Transverse colon (tissue), 4 donors: ENCODE results near the gene LMCD1. TPM values are rescaled to one million over a fixed set of nuclear protein-coding genes. Genes with fewer than 3 reads are reported as not detected.

Source experiments
- DNase-seq: peaks from one replicate; pipeline ENCODE4 v3.0.0-alpha.2; 2019
- H3K27ac ChIP-seq, 4 donors: fragments of 200-600 bp; sonication (generic); 2 replicates each; pipeline ENCODE4 v1.5.1; 2016 to 2018; ENCODE audit warnings: inconsistent platforms in 4 of 4
- H3K27me3 ChIP-seq: fragments of 200-600 bp; sonication (generic); 2 replicates; pipeline ENCODE4 v1.5.1; 2017; ENCODE audit warnings: inconsistent platforms
- H3K36me3 ChIP-seq, 4 donors: fragments of 200-600 bp; sonication (generic); 2 replicates each; pipeline ENCODE4 v1.5.1; 2017 to 2019; ENCODE audit warnings: inconsistent platforms in 4 of 4
- H3K4me1 ChIP-seq, 4 donors: fragments of 200-600 bp; sonication (generic); 2 replicates each; pipeline ENCODE4 v1.5.1; 2017 to 2020; ENCODE audit warnings: inconsistent platforms in 4 of 4
- H3K4me3 ChIP-seq, 4 donors: fragments of 200-600 bp; sonication (generic); 1 replicate in 1 of 4; 2 replicates in 3 of 4; pipeline versions ENCODE4 v1.5.1 to v1.6.1; 2017 to 2019; ENCODE audit warnings: inconsistent platforms in 4 of 4
- H3K9me3 ChIP-seq, 2 donors: fragments of 200-600 bp; sonication (generic); 2 replicates each; pipeline ENCODE4 v1.5.1; 2017 to 2019; ENCODE audit warnings: inconsistent platforms in 2 of 2
- EP300 ChIP-seq: sonication (generic); formaldehyde crosslinking; IDR thresholded peaks from one replicate; pipeline ENCODE4 v1.6.1; 2017; ENCODE audit warnings: antibody characterized with exemption, low read depth
- POLR2A ChIP-seq: fragments of 450-650 bp; IDR thresholded peaks from one replicate; pipeline ENCODE4 v1.6.1; 2016; ENCODE audit warnings: antibody characterized with exemption, mild to moderate bottlenecking, moderate library complexity
- POLR2AphosphoS5 ChIP-seq, 3 donors: sonication (generic); formaldehyde crosslinking; IDR thresholded peaks; one replicate each; pipeline ENCODE4 v1.6.1; 2016; ENCODE audit warnings: antibody characterized with exemption in 3 of 3
- WGBS, 2 donors: methylation state at CpG; one replicate each; pipeline ENCODE4 v1.1.5; 2018; ENCODE audit warnings: low coverage in 1 of 2; 5-methylcytosine and 5-hydroxymethylcytosine counted together
- in situ Hi-C, 4 donors: fragments of 200-750 bp; cut with MboI; loops; one replicate each; pipeline versions ENCODE4 v1.15.0 to v1.15.1; 2017; ENCODE audit warnings: low sequenced_read_pairs in 3 of 4, low pct_ligation_motif_present in 1 of 4, low pct_unique_long_range_greater_than_20kb in 1 of 4
- intact Hi-C: fragments of 100-400 bp; cut with DNase I; formaldehyde crosslinking; loops from one replicate; pipeline ENCODE4 v1.15.1; 2023; ENCODE audit warnings: low total_unique reads
- total RNA-seq, 4 donors: library from RNA; depleted of rRNA; stranded (reverse); fragments of >200 nt; gene quantifications; one replicate each; pipeline ENCODE4 v1.1.0, GENCODE V29; 2016
- TF ChIP-seq, protein P1 (sequence below), 5 experiments: fragments of 200-600 bp in 3 of 5; fragments of 450-650 bp in 2 of 5; sonication (generic) in 3 of 5; IDR thresholded peaks; 1 replicate in 2 of 5; 2 replicates in 3 of 5; pipeline ENCODE4 v1.5.1; 2016 to 2017; ENCODE audit warnings: antibody characterized with exemption in 5 of 5, inconsistent platforms in 3 of 5, mild to moderate bottlenecking in 2 of 5, moderate library complexity in 1 of 5

LMCD1 gene
- total RNA-seq, 4 donors from 2014 or later, result 6.7 to 26.6 (median 9.6) TPM

DNA sequence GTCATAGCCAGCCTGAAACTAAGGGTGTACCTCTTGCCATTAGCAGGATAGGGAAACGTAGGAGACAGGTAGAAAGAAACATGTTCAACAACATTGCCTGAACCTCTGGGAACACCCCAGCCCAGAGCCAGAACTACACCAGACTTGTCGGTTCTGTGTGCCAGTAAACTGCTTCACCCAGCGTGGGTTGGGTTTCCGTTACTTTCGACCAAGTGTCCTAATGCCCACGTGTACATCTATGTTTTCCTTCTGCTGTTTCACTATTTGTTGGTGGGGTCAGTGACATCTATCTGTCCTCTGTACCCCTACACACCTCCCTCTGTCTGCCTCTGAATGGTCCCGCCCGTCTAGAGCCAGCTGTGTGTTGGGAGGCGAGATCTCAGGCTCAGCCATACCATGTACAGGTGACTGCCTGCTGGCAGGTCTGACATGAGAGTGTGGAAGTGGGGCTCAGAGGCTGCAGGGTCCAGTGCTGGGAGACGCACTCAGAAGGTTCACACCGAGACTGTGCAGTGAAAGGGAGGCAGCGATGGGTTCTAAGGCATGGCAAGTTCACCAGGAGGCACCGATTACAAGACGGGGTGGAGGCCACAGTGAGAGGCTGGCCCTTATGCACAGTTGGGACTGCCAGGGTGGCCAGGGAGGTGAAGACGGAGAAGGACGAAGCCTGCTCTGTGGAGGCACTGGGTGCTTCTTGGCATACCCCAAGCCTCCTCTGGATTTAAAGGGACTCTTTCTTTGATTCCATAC is 106.6 kb downstream of the LMCD1 start:
- intact Hi-C loops (no loop called here), in situ Hi-C loops (loop anchor here in 1 of 4 donors (25.0 kb wide), 1 partner anchor 171 kb away; no protein-coding TSS in a partner anchor)
- H3K27me3 ChIP-seq, result no peaks in the 10 kb centered on the region
- DNase-seq, result no peak
- H3K4me1 ChIP-seq, result peaks cover 0 to 3% (median 0%) of the 10 kb centered on the region in 4 donors
- no peak overlapping the region for H3K4me3 ChIP-seq
- no peaks in the 10 kb centered on the region for H3K36me3 ChIP-seq
- WGBS, 2 donors, result 90 to 91% methylated on average over 2 to 16 of the region's 16 CpGs
- TF ChIP-seq EP300 (no peak), POLR2AphosphoS5 (IDR thresholded peaks at IDR 0.05) (no peak), POLR2A (no peak)
- TF ChIP-seq, protein P1, sequence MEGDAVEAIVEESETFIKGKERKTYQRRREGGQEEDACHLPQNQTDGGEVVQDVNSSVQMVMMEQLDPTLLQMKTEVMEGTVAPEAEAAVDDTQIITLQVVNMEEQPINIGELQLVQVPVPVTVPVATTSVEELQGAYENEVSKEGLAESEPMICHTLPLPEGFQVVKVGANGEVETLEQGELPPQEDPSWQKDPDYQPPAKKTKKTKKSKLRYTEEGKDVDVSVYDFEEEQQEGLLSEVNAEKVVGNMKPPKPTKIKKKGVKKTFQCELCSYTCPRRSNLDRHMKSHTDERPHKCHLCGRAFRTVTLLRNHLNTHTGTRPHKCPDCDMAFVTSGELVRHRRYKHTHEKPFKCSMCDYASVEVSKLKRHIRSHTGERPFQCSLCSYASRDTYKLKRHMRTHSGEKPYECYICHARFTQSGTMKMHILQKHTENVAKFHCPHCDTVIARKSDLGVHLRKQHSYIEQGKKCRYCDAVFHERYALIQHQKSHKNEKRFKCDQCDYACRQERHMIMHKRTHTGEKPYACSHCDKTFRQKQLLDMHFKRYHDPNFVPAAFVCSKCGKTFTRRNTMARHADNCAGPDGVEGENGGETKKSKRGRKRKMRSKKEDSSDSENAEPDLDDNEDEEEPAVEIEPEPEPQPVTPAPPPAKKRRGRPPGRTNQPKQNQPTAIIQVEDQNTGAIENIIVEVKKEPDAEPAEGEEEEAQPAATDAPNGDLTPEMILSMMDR (IDR thresholded peaks at IDR 0.05), result no peak
- H3K27ac ChIP-seq, result no peak overlapping the region
- H3K9me3 ChIP-seq, result no peaks in the 10 kb centered on the region

DNA sequence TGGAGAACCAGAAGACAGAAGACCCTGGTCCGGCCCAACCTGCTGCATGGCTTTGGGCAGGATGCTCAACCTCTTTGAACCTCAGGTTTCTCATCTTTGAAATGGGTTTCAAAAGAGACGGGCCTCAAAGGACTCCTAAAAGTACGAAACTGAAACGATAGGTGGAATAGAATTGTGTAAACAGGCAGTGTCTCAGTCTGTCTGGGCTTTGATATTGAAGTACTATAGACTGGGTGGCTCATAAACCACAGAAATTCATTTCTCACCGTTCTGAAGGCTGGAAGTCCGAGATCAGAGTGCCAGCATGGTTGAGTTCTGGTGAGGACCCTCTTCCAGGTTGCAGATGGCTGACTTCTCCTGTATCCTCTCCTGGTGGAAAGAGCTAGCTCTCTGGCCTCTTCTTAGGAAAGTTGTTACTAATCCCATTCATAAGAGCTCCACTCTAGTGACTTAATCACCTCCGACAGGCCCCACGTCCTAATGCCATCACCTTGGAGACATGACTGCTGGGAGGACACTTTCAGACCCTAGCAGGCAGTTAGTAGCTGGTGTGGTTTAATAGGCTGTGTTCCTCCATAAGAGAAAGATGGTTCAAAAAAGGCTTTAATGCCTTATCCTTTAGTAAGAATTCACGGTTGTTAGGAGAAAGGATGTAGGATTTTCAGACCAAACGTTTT is 107.3 kb downstream of the LMCD1 start:
- intact Hi-C loops, result no loop called here
- H3K9me3 ChIP-seq, result no peaks in the 10 kb centered on the region
- DNase-seq, result no peak
- TF ChIP-seq, protein P1 (IDR thresholded peaks at IDR 0.05), result no peak
- no peak for TF ChIP-seq POLR2AphosphoS5 (IDR thresholded peaks at IDR 0.05)
- TF ChIP-seq EP300, result no peak
- no peak for TF ChIP-seq POLR2A
- H3K4me3 ChIP-seq, result no peak overlapping the region
- no peaks in the 10 kb centered on the region for H3K36me3 ChIP-seq
- in situ Hi-C loops, result loop anchor here in 1 of 4 donors (25.0 kb wide), 1 partner anchor 172 kb away; no protein-coding TSS in a partner anchor
- WGBS, 2 donors, result 75 to 77% methylated on average over 8 to 10 of the region's 10 CpGs
- H3K27me3 ChIP-seq, result no peaks in the 10 kb centered on the region
- H3K27ac ChIP-seq, result no peak overlapping the region
- peaks cover 0 to 3% (median 0%) of the 10 kb centered on the region in 4 donors for H3K4me1 ChIP-seq

DNA sequence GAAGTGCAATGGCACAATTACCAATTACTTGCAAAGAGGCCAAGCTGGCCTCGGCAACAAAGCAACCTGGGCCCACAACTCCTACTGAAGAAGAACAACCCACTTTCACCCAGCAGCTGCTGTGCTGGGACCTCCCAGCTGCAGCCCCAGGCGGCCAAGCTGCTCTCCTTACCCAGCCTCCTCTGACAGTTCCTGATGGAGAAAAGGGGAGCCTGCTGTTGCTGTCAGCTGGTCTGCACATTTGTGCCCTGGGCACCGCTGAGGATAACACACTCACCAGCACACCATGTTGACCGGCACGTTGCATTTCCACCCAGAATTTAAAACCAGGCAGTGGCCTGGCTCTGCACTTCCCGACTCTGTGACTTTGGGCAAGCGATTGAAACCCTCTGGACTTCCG is 109.3 kb downstream of the LMCD1 start:
- no peak overlapping the region for H3K4me3 ChIP-seq
- in situ Hi-C loops, result loop anchor here in 1 of 4 donors (25.0 kb wide), 1 partner anchor 174 kb away; no protein-coding TSS in a partner anchor
- TF ChIP-seq POLR2A (no peak), POLR2AphosphoS5 (IDR thresholded peaks at IDR 0.05) (no peak), EP300 (no peak)
- TF ChIP-seq, protein P1 (IDR thresholded peaks at IDR 0.05), result no peak
- H3K27me3 ChIP-seq, result no peaks in the 10 kb centered on the region
- DNase-seq, result no peak
- no peaks in the 10 kb centered on the region for H3K36me3 ChIP-seq
- intact Hi-C loops, result no loop called here
- H3K4me1 ChIP-seq, result peaks cover 0 to 3% (median 0%) of the 10 kb centered on the region in 4 donors
- H3K27ac ChIP-seq, result no peak overlapping the region
- 90 to 100% methylated on average over 4 to 8 of the region's 8 CpGs for WGBS, 2 donors
- H3K9me3 ChIP-seq, result no peaks in the 10 kb centered on the region

DNA sequence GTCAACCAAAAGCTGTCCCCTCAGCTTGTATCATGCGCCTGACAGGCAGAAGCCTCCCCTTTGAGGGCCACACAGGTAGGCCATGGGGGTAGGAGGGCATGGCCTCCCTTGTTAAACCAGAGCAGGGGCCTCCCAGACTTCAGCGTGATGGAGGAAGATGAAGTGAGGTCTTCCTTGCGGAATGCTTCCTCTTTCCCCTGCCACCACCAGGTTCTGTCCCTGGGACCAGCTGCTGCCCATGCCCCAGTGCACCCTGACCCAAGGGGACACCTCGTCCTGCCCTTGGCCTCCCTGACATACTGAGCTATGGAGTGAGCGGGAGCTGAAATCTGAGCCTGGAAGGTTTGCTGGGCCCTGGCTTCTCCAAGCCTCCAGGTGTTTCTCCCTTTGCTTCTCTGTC is 116.3 kb downstream of the LMCD1 start:
- Histone ChIP-seq H3K36me3 (no peaks in the 10 kb centered on the region), H3K4me3 (no peak overlapping the region), H3K27ac (no peak overlapping the region), H3K9me3 (no peaks in the 10 kb centered on the region), H3K4me1 (peaks cover 0 to 3% (median 0%) of the 10 kb centered on the region in 4 donors), H3K27me3 (no peaks in the 10 kb centered on the region)
- no peak for DNase-seq
- TF ChIP-seq POLR2A (no peak), POLR2AphosphoS5 (IDR thresholded peaks at IDR 0.05) (no peak)
- TF ChIP-seq, protein P1 (IDR thresholded peaks at IDR 0.05), result no peak
- intact Hi-C loops, result no loop called here
- in situ Hi-C loops, result loop anchor here in 1 of 4 donors (25.0 kb wide), 1 partner anchor 181 kb away; no protein-coding TSS in a partner anchor
- 93% methylated on average over 5 of the region's 5 CpGs; no CpG with 5 or more reads in 1 of the 2 donors for WGBS, 2 donors
